Liver (tissue), 9 donors: ENCODE data around the gene RHOV. TPM values are rescaled to one million over a fixed set of nuclear protein-coding genes. Genes with fewer than 3 reads are reported as not detected.

Experiments used
- DNase-seq: peaks from one replicate; pipeline ENCODE4 v3.0.0-alpha.2; 2017; ENCODE audit warnings: low spot score
- H3K27ac ChIP-seq, 2 donors: one replicate each; pipeline ENCODE4 v1.7.0; 2013; ENCODE audit warnings: inconsistent platforms in 2 of 2, low read length in 2 of 2, control low read depth in 1 of 2, low read depth in 1 of 2, mild to moderate bottlenecking in 1 of 2
- H3K27me3 ChIP-seq, 4 donors: one replicate each; pipeline versions ENCODE4 v1.6.1 to v1.7.0; 2013; ENCODE audit warnings: low read length in 3 of 4, inconsistent platforms in 1 of 4, mild to moderate bottlenecking in 1 of 4, moderate library complexity in 1 of 4; ENCODE audit not compliant: control insufficient read depth in 4 of 4, insufficient read depth in 4 of 4
- H3K36me3 ChIP-seq, 4 donors: one replicate each; pipeline versions ENCODE4 v1.6.1 to v1.7.0; 2013; ENCODE audit warnings: low read length in 3 of 4, mild to moderate bottlenecking in 3 of 4, low read depth in 1 of 4, moderate library complexity in 1 of 4; ENCODE audit not compliant: control insufficient read depth in 4 of 4, insufficient read depth in 3 of 4
- H3K4me1 ChIP-seq, 4 donors: one replicate each; pipeline versions ENCODE4 v1.6.1 to v1.7.0; 2013; ENCODE audit warnings: low read length in 3 of 4, mild to moderate bottlenecking in 3 of 4, moderate library complexity in 1 of 4; ENCODE audit not compliant: control insufficient read depth in 4 of 4, insufficient read depth in 4 of 4
- H3K4me3 ChIP-seq, 3 donors: one replicate each; pipeline versions ENCODE4 v1.6.1 to v1.7.0; 2013; ENCODE audit warnings: low read length in 3 of 3, control low read depth in 1 of 3, low read depth in 1 of 3, mild to moderate bottlenecking in 1 of 3
- H3K9ac ChIP-seq, 2 donors: one replicate each; pipeline ENCODE4 v1.7.0; 2013; ENCODE audit warnings: low read length in 2 of 2, mild to moderate bottlenecking in 2 of 2, moderate library complexity in 2 of 2, control low read depth in 1 of 2, low read depth in 1 of 2
- H3K9me3 ChIP-seq, 4 donors: one replicate each; pipeline versions ENCODE4 v1.6.1 to v1.7.0; 2013; ENCODE audit warnings: low read length in 3 of 4; ENCODE audit not compliant: control insufficient read depth in 4 of 4
- EGR1 ChIP-seq, 2 donors: IDR thresholded peaks; 2 replicates each; pipeline ENCODE4 v1.6.1; 2016 to 2018; ENCODE audit warnings: antibody characterized with exemption in 2 of 2, low read depth in 2 of 2
- FOXA2 ChIP-seq: IDR thresholded peaks from 2 replicates; pipeline ENCODE4 v1.6.1; 2016; ENCODE audit warnings: antibody characterized with exemption
- GABPA ChIP-seq, 2 donors: IDR thresholded peaks in 1 of 2; conservative IDR thresholded peaks in 1 of 2; 2 replicates each; pipeline ENCODE4 v1.6.1; 2016; ENCODE audit warnings: antibody characterized with exemption in 2 of 2, mild to moderate bottlenecking in 1 of 2, moderate library complexity in 1 of 2
- HNF4A ChIP-seq, 2 donors: conservative IDR thresholded peaks; 2 replicates each; pipeline ENCODE4 v1.6.1; 2016; ENCODE audit warnings: antibody characterized with exemption in 2 of 2, mild to moderate bottlenecking in 2 of 2
- JUND ChIP-seq, 2 donors: IDR thresholded peaks; 2 replicates each; pipeline ENCODE4 v1.6.1; 2016; ENCODE audit warnings: antibody characterized with exemption in 2 of 2
- NR2F2 ChIP-seq: IDR thresholded peaks from 2 replicates; pipeline ENCODE4 v1.6.1; 2016; ENCODE audit warnings: antibody characterized with exemption
- RAD21 ChIP-seq, 2 donors: IDR thresholded peaks; 2 replicates each; pipeline ENCODE4 v1.6.1; 2016; ENCODE audit warnings: antibody characterized with exemption in 2 of 2, mild to moderate bottlenecking in 2 of 2
- RXRA ChIP-seq, 2 donors: IDR thresholded peaks; 2 replicates each; pipeline ENCODE4 v1.6.1; 2017 to 2018; ENCODE audit warnings: antibody characterized with exemption in 2 of 2, mild to moderate bottlenecking in 1 of 2
- SP1 ChIP-seq: IDR thresholded peaks from 2 replicates; pipeline ENCODE4 v1.6.1; 2018; ENCODE audit warnings: antibody characterized with exemption, mild to moderate bottlenecking
- TAF1 ChIP-seq: conservative IDR thresholded peaks from 2 replicates; pipeline ENCODE4 v1.6.1; 2016; ENCODE audit warnings: antibody characterized with exemption, mild to moderate bottlenecking
- YY1 ChIP-seq: IDR thresholded peaks from 2 replicates; pipeline ENCODE4 v1.6.1; 2016; ENCODE audit warnings: antibody characterized with exemption, mild to moderate bottlenecking
- WGBS: extraction: QIAGEN DNeasy Blood & Tissue Kit; methylation state at CpG from one replicate; pipeline ENCODE4 v1.1.7; 2013; 5-methylcytosine and 5-hydroxymethylcytosine counted together
- polyA plus RNA-seq, 2 donors: library from polyadenylated mRNA; stranded (reverse) in 1 of 2; unstranded in 1 of 2; fragments of 200-250 nt in 1 of 2; fragments of >200 nt in 1 of 2; fragmentation: Nextera tagmentation in 1 of 2; extraction: Ambion mirVana in 1 of 2; gene quantifications; one replicate each; pipeline versions ENCODE4 v1.2.1 to v1.2.3, GENCODE V29; 2013 to 2015
- total RNA-seq, 2 donors: library from RNA; depleted of rRNA; stranded (reverse); fragments of >200 nt; gene quantifications; one replicate each; pipeline ENCODE4 v1.2.3, GENCODE V29; 2014
- TF ChIP-seq, protein P1 (sequence below): IDR thresholded peaks from 2 replicates; pipeline ENCODE4 v1.6.1; 2016; ENCODE audit warnings: antibody characterized with exemption
- TF ChIP-seq, protein P2 (sequence below): fragments of 150-350 bp; IDR thresholded peaks from 2 replicates; pipeline ENCODE4 v1.5.1; 2017; ENCODE audit warnings: improper control_type of control experiment, low read depth, low read length; ENCODE audit not compliant: missing input control
- TF ChIP-seq, protein P3 (sequence below): IDR thresholded peaks from 2 replicates; pipeline ENCODE4 v1.6.1; 2016; ENCODE audit warnings: antibody characterized with exemption
- TF ChIP-seq, protein P4 (sequence below): IDR thresholded peaks from 2 replicates; pipeline ENCODE4 v1.6.1; 2016; ENCODE audit warnings: antibody characterized with exemption
- TF ChIP-seq, protein P5 (sequence below): IDR thresholded peaks from 2 replicates; pipeline ENCODE4 v1.6.1; 2016; ENCODE audit warnings: antibody characterized with exemption, mild to moderate bottlenecking
- donor health status: healthy.
- donor health status: healthy.
- donor health status: healthy.
- donor health status: healthy.
- donor health status: healthy.

RHOV gene
- total and polyA plus RNA-seq, 4 donors: 0.05 TPM; not detected in 3

DNA sequence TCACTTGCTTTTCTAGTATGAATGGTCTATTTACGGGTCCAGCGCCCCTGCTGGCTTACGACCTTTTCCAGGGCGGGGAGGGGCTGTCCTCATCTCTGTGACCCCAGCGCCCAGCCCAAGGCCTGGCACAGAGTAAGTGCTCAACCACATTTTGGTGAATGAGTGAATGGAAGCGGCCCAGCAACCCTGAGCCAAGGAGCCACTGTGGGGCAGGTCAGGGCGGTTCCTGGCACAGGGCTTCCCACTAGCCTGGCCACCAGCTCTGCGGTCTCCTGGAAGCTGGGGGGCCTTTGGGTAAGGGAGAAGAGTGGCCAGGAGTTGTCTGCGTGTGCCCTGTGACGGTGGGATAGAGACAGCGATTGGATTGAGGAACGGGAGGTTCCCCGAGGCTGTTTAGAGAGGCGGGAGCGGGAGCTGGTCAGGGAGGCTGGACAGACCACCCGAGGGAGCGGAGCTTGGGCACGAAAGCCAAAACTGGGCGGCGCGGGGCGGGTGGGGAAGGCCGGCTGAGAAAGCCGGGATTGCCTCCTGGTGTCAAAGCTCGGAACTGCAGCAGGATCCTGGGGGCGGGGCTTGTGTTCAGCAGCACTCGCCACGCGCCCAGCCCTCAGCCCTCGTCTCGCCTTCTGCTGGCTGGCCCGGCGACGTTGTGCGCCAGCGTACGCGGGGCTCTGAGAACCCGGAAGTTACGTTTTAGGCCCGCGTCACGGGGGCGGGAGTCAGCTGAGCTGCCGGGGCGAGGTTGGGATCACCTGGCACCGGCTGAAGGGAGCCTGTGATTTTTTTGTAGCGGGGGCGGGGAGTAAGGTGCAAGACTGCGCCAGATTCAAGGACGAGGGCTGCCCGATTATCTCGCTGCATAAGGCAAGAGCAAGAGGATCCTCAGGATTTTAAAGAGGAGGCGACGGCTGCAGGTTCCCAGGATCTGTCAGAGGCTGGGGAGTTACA, 20.0 kb upstream of the RHOV start, which contains the start of gene VPS18:
TSS of gene VPS18 (plus strand) at position 718 of the 948 bp plus-strand sequence. CDS start 319 bp downstream, outside the sequence.
- H3K9ac ChIP-seq: peak within 1 kb of the TSS; percentile 62 to 85
- 6% methylated on average over 55 of the region's 55 CpGs for WGBS
- TF ChIP-seq, protein P1, sequence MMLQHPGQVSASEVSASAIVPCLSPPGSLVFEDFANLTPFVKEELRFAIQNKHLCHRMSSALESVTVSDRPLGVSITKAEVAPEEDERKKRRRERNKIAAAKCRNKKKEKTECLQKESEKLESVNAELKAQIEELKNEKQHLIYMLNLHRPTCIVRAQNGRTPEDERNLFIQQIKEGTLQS: no peak
- TF ChIP-seq, protein P2, sequence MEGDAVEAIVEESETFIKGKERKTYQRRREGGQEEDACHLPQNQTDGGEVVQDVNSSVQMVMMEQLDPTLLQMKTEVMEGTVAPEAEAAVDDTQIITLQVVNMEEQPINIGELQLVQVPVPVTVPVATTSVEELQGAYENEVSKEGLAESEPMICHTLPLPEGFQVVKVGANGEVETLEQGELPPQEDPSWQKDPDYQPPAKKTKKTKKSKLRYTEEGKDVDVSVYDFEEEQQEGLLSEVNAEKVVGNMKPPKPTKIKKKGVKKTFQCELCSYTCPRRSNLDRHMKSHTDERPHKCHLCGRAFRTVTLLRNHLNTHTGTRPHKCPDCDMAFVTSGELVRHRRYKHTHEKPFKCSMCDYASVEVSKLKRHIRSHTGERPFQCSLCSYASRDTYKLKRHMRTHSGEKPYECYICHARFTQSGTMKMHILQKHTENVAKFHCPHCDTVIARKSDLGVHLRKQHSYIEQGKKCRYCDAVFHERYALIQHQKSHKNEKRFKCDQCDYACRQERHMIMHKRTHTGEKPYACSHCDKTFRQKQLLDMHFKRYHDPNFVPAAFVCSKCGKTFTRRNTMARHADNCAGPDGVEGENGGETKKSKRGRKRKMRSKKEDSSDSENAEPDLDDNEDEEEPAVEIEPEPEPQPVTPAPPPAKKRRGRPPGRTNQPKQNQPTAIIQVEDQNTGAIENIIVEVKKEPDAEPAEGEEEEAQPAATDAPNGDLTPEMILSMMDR: peak; percentile 97
- TF ChIP-seq RXRA (IDR thresholded peaks at IDR 0.05) (peak in 1 of 2 donors; percentile 53), EGR1 (IDR thresholded peaks at IDR 0.05; ENCODE audit: low read depth in 2 of 2) (peak; percentile 86 to 96), TAF1 (no peak), HNF4A (conservative IDR thresholded peaks at IDR 0.05) (peak in 1 of 2 donors; percentile 64), NR2F2 (no peak), YY1 (peak; percentile 54), FOXA2 (no peak), SP1 (peak; percentile 64), JUND (IDR thresholded peaks at IDR 0.05) (peak in 1 of 2 donors; percentile 33), GABPA (IDR thresholded peaks at IDR 0.05 in 1 of 2, conservative IDR thresholded peaks at IDR 0.05 in 1 of 2) (peak; percentile 53 to 92), RAD21 (IDR thresholded peaks at IDR 0.05) (peak; percentile 88)
- TF ChIP-seq, protein P3, sequence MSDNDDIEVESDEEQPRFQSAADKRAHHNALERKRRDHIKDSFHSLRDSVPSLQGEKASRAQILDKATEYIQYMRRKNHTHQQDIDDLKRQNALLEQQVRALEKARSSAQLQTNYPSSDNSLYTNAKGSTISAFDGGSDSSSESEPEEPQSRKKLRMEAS: peak; percentile 92
- TF ChIP-seq, protein P4, sequence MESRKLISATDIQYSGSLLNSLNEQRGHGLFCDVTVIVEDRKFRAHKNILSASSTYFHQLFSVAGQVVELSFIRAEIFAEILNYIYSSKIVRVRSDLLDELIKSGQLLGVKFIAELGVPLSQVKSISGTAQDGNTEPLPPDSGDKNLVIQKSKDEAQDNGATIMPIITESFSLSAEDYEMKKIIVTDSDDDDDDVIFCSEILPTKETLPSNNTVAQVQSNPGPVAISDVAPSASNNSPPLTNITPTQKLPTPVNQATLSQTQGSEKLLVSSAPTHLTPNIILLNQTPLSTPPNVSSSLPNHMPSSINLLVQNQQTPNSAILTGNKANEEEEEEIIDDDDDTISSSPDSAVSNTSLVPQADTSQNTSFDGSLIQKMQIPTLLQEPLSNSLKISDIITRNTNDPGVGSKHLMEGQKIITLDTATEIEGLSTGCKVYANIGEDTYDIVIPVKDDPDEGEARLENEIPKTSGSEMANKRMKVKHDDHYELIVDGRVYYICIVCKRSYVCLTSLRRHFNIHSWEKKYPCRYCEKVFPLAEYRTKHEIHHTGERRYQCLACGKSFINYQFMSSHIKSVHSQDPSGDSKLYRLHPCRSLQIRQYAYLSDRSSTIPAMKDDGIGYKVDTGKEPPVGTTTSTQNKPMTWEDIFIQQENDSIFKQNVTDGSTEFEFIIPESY: peak; percentile 77
- TF ChIP-seq, protein P5, sequence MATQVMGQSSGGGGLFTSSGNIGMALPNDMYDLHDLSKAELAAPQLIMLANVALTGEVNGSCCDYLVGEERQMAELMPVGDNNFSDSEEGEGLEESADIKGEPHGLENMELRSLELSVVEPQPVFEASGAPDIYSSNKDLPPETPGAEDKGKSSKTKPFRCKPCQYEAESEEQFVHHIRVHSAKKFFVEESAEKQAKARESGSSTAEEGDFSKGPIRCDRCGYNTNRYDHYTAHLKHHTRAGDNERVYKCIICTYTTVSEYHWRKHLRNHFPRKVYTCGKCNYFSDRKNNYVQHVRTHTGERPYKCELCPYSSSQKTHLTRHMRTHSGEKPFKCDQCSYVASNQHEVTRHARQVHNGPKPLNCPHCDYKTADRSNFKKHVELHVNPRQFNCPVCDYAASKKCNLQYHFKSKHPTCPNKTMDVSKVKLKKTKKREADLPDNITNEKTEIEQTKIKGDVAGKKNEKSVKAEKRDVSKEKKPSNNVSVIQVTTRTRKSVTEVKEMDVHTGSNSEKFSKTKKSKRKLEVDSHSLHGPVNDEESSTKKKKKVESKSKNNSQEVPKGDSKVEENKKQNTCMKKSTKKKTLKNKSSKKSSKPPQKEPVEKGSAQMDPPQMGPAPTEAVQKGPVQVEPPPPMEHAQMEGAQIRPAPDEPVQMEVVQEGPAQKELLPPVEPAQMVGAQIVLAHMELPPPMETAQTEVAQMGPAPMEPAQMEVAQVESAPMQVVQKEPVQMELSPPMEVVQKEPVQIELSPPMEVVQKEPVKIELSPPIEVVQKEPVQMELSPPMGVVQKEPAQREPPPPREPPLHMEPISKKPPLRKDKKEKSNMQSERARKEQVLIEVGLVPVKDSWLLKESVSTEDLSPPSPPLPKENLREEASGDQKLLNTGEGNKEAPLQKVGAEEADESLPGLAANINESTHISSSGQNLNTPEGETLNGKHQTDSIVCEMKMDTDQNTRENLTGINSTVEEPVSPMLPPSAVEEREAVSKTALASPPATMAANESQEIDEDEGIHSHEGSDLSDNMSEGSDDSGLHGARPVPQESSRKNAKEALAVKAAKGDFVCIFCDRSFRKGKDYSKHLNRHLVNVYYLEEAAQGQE: peak; percentile 76
- no peaks in the 10 kb centered on the region for H3K27me3 ChIP-seq
- H3K9me3 ChIP-seq: no peaks in the 10 kb centered on the region
- peaks cover 2 to 9% (median 5%) of the 10 kb centered on the region in 4 donors for H3K36me3 ChIP-seq
- H3K27ac ChIP-seq: peak within 1 kb of the TSS; percentile 80 to 83
- peak; percentile 100 for DNase-seq
- peak within 1 kb of the TSS; percentile 45 to 79 (median 70) for H3K4me3 ChIP-seq
- peaks cover 2 to 28% (median 15%) of the 10 kb centered on the region in 4 donors for H3K4me1 ChIP-seq
